GM12891 (cell line): ENCODE data around the gene ATP2B2.

Experiments
- POLR2A ChIP-seq: IDR thresholded peaks from 2 replicates; pipeline ENCODE4 v1.6.1; 2011; ENCODE audit warnings: low read depth, low read length, control low read depth
- POLR2AphosphoS5 ChIP-seq: IDR thresholded peaks from 2 replicates; pipeline ENCODE4 v1.6.1; 2011; ENCODE audit warnings: low read depth, low read length, control low read depth

GRCh38 chr3:10510743-10511432 is 5.5 kb upstream of the ATP2B2 start:
- TF ChIP-seq POLR2A = no peak
- TF ChIP-seq POLR2AphosphoS5 = no peak
